Measurements from ENCODE around the gene LPP.

Gene LPP

GRCh38 chr3:188299068-188299467 lies 145.1 kb downstream of the LPP start:
- DNase-seq (ENCODE audit: low read depth) = no peak

GRCh38 chr3:188299708-188300107 lies 145.8 kb downstream of the LPP start:
- no peak for DNase-seq (ENCODE audit: low read depth)

DNA sequence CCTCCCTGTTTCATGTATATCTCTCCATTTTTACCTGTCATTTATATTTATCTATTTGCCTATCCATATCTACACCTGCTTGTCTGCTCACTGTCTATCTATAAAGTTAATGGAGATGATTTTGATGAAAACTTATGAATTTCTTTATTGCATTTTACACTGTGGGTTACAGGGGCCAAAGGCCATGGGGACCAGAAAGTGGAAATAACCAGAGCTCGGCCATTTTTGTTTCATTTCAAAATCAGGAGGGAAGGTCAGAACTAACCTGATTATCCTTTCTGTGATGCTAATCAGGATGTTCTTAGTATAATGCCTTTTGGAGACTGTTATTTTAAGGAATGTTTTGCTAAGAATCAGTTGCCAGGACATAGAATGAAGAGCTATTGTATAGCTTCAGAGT lies 147.2 kb downstream of the LPP start:
- no peak for DNase-seq (ENCODE audit: low read depth)

GRCh38 chr3:188303286-188303799 lies 149.4 kb downstream of the LPP start:
- DNase-seq (ENCODE audit: low read depth) = no peak

DNA sequence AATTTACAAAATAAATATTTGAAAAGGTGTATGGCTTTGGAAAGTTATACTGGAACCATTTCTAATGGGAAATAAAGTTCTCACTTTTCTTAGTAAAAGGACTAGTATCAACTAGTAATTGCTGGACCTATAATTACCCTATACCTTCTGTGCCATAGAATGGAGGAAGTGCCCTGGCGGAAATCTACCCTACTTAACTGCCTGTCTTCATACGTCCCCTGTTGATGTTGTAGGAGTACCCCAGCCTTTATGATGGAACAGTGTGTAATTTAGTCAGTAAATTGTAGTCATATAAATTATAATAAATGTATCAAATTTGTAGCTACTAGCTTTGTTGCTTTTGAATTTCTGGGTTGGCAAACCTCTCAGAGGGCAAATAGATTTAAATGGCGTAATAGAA lies 149.9 kb downstream of the LPP start:
- DNase-seq (ENCODE audit: low read depth) = no peak

- DNase-seq (ENCODE audit: low read depth) = no peak
Measured at GRCh38 chr3:188304501-188304900, 150.5 kb downstream of the LPP start.

DNA sequence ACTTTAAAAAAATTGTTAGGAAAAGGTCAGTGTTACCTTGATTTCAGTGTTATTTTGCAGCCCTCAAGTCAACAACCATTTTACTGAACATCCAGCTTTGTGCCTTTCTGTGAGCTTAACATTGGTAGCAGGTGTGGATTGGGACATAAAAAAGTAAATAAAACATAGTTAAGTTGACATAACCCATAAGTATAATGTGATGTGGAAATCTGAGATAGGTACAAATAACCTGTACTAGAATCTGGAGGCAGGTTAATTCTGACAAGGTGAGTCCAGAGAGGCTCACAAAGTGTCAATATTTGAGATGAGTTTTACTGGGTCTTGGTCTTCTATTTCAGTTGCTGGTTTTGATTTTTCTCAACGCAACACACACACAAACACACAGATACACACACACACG lies 151.3 kb downstream of the LPP start:
- DNase-seq (ENCODE audit: low read depth) = no peak

GRCh38 chr3:188306435-188307005 lies 152.6 kb downstream of the LPP start:
- DNase-seq (ENCODE audit: low read depth) = no peak

DNA sequence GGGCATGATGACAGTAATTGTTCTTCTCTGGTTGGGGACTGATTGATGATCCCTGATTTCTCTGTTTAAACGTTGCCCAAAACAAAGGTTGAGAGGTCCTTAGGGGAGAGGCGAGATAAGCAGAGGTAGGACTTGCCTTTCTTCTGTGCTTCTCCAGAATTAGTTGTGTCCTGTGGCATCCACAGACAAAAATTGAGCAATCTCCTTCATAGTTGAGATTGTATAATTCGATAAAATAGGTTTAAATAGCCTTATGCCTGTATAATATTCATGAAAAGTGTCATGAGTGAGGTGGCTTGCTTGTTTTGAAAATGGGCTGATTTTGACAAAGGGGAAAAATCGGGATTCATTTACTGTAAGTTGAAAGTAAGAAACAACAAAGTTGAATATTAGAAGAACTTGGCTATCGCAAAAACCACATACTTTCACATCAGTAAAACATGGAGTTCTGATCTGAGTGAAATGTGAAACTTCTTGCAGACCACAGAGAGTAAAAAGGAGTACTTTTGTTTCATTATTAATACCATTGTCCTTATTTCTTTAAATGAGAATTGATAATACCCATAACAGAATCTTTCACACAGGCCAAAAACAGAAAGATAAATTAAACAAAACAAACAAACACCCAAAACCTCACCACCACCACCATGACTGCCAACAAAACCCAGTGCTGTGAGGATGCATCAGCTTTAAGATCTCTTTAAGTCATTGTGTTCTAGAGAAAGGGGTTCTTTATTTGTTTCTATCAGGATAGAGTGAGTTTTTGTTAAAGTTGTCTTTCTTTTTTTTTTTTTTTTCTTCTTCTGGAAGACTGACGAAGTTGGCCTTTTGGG lies 155.7 kb downstream of the LPP start:
- DNase-seq (ENCODE audit: low read depth) = no peak

DNA sequence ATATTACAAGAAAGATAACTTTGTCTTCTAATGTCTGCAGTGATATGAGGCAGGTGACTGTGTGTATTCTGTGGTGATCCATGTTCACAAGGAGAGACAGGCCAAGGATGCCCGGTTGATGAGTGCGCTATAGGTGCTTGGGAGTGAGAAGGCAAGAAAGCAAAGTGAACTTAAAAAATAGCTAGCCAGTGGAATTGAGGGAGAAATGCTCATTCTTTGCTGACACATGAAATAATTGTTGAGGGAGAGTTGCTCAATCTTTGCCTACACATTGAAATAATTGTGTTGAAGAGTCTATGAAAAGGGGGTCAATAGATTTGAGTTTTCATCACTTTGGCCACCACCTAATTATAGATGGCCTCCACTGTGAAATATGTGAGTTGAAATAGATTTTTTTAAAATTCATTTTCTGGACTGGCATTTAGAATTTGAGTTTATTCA lies 156.3 kb downstream of the LPP start:
- no peak for DNase-seq (ENCODE audit: low read depth)

- no peak for DNase-seq (ENCODE audit: low read depth)
Measured at GRCh38 chr3:188315553-188315952, 161.6 kb downstream of the LPP start.

DNA sequence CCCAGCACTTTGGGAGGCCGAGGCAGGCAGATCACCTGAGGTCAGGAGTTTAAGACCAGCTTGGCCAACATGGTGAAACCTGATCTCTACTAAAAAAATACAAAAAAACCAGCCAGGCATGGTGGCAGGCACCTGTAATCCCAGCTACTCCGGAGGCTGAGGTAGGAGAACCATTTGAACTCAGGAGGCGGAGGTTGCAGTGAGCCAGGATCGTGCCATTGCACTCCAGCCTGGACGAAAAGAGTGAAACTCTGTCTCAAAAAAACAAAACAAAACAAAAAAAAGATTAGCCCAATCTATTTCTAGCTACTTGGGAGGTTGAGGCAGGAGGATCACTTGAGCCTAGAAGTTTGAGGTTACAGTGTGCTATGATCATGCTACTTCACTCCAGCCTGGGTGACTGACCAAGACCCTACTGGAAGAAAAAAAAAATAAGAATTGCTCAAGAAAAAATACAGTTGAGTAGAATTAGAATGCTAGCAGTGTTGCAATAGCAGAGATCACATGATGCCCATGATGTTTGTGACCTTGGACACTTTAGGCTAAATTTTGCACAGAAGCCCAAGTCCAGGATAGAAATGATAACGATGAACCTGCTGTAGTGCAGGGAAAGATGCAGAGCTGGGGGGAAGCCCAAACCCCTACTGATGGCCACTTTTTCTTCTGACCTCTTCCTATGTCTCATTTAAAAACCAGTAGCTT lies 162.2 kb downstream of the LPP start:
- DNase-seq (ENCODE audit: low read depth) = no peak

- DNase-seq (ENCODE audit: low read depth) = no peak
Measured at GRCh38 chr3:188316723-188317070, 162.7 kb downstream of the LPP start.

GRCh38 chr3:188319569-188319968 lies 165.6 kb downstream of the LPP start:
- no peak for DNase-seq (ENCODE audit: low read depth)

- DNase-seq (ENCODE audit: low read depth) = peak; percentile 72
Measured at GRCh38 chr3:188320757-188321156, 166.8 kb downstream of the LPP start.

GRCh38 chr3:188321258-188321657 lies 167.3 kb downstream of the LPP start:
- DNase-seq (ENCODE audit: low read depth) = no peak

GRCh38 chr3:188322135-188322887 lies 168.4 kb downstream of the LPP start:
- DNase-seq (ENCODE audit: low read depth) = no peak

DNA sequence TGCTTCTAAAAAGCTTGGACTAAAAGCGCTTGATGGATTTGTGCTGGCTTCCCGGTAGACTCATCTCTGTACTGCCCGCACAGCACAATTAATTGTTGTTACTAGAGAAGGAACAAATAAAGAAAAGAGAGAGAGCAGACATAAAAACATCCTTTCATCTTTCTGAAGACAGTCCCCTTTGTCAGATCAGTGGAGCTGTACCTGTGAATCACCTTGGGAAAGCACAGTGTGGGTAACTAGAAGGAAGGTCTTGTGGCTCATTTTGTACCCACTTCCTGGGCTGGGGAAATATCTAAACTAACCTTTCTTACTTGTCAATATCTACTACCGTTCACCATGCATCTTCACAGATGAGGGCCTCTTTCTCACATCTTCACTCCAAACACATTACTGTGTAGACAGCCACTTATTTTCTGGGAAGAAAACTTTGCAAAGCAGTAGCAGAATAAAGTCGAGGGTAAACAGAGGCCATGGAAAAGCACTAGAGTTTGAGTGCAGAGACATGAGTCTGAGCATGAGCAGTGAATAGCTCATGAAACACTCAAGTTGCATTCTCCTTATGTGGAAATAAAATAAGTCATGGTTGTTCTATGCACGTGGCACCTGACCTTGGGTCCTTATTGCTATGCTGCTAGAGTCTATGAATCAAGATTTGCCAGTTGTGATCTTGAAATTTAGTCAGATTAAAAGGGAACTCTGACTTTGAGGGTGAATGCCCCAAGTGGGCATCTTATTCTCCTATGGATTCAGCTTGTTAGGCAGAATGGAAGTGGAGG lies 169.3 kb downstream of the LPP start:
- DNase-seq (ENCODE audit: low read depth) = no peak

DNA sequence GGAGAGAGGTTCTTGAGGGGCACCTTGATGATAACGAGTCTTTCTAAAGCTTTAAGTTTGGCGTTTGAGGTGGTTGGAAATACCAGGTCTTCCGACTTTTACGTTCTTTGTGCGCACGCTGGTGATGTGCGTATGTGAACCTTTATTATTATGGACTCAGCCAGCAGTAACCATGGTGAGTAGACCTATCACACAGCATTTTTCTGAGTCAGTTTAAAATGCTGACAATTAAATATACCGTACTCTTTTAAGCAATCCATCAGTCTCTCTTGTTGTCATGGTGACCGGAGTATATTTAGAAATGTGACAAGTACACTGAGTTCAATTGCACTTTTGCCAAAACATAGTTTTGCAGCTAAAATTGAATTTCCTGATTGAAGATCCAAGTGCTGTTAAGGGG lies 172.2 kb downstream of the LPP start:
- DNase-seq (ENCODE audit: low read depth) = no peak

DNA sequence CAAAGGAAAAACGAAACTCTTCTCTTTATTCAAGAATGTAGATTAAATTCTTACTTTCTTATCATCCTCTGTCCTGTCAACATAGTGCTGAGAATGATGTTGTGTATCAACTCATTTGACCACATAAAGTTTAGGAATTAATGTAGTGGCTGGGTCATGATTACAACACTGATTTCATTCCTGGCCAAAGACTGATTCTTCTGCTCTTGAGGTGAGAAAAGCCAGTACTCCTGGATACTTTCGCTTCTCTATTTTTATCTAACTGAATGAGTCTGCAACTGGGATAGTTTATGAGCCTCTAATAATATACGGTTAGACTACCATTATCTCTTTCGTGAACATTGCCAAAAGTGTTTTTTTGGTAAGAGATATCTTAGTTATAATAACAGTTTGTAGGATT lies 173.0 kb downstream of the LPP start:
- no peak for DNase-seq (ENCODE audit: low read depth)

- DNase-seq (ENCODE audit: low read depth) = no peak
Measured at GRCh38 chr3:188327433-188327832, 173.5 kb downstream of the LPP start.

DNA sequence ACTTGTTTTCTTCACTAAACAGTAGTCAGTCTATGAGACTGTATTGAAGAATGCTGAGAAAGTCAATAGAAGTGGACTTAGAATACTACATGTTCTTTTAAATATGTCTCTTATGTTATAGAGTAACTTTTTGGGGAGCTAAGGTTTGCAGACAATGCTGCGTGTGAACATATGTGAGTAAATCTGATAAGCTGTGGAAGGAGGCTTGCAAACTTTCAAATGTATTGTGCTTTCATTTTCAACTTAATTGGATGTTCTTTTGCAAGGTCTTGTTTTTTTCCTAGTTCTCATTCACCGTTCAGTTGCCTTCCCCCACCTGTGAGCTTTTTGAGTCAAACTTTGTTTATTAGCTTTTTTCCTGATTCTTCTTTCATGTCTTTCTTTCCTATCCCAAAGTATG lies 176.2 kb downstream of the LPP start:
- DNase-seq (ENCODE audit: low read depth) = no peak

Measured in non-pigmented ciliary epithelial cell (primary cell).